ENCODE results near the gene WTAP.

DNA sequence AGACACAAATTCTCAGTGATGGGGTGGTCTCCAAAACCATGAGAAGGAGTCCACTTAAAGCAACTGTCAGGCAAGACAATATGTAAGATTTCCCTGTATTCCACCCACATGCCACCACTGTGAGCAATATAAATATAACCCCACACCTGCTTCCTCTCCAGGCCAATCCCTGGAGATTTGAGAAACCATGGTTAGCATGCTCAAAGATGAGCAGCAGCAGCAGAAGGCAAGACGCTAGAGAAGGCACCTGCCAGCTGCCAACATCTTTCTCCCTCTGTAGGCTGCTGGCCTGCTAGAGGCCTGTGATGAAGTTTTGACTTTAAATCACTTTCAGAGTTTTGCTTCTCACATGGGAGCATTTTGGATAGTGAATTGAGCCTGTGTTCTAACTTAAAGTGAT is 26.3 kb upstream of the WTAP start:
- TF ChIP-seq, protein P1, sequence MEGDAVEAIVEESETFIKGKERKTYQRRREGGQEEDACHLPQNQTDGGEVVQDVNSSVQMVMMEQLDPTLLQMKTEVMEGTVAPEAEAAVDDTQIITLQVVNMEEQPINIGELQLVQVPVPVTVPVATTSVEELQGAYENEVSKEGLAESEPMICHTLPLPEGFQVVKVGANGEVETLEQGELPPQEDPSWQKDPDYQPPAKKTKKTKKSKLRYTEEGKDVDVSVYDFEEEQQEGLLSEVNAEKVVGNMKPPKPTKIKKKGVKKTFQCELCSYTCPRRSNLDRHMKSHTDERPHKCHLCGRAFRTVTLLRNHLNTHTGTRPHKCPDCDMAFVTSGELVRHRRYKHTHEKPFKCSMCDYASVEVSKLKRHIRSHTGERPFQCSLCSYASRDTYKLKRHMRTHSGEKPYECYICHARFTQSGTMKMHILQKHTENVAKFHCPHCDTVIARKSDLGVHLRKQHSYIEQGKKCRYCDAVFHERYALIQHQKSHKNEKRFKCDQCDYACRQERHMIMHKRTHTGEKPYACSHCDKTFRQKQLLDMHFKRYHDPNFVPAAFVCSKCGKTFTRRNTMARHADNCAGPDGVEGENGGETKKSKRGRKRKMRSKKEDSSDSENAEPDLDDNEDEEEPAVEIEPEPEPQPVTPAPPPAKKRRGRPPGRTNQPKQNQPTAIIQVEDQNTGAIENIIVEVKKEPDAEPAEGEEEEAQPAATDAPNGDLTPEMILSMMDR (conservative IDR thresholded peaks at IDR 0.05; ENCODE audit: low read depth in 2 of 2), result no peak
- TF ChIP-seq POLR2AphosphoS5 (IDR thresholded peaks at IDR 0.05; ENCODE audit: low read depth) (no peak), STAT1 (IDR thresholded peaks at IDR 0.05; ENCODE audit: unreplicated experiment) (no peak)

Measured in GM23338 (cell line).